Rectal smooth muscle tissue (tissue), 1 donor: ENCODE measurements around the gene STX1B.
"Not testable (repeated sequence)": the region's sequence is repeated elsewhere in the genome, so short reads cannot be mapped to it uniquely, and the experiment has no call there.

Experiments
- H3K27ac ChIP-seq: one replicate; pipeline ENCODE4 v1.7.0; 2013; ENCODE audit warnings: low read depth, low read length, inconsistent platforms
- H3K27me3 ChIP-seq: one replicate; pipeline ENCODE4 v1.7.0; 2013; ENCODE audit warnings: low read length; ENCODE audit not compliant: control insufficient read depth, insufficient read depth
- H3K36me3 ChIP-seq: one replicate; pipeline ENCODE4 v1.7.0; 2013; ENCODE audit warnings: low read length; ENCODE audit not compliant: control insufficient read depth, insufficient read depth
- H3K4me1 ChIP-seq: one replicate; pipeline ENCODE4 v1.7.0; 2013; ENCODE audit warnings: low read length; ENCODE audit not compliant: control insufficient read depth, insufficient read depth
- H3K4me3 ChIP-seq: one replicate; pipeline ENCODE4 v1.7.0; 2013; ENCODE audit warnings: low read length
- H3K9ac ChIP-seq: one replicate; pipeline ENCODE4 v1.7.0; 2013; ENCODE audit warnings: low read length

The STX1B gene

DNA sequence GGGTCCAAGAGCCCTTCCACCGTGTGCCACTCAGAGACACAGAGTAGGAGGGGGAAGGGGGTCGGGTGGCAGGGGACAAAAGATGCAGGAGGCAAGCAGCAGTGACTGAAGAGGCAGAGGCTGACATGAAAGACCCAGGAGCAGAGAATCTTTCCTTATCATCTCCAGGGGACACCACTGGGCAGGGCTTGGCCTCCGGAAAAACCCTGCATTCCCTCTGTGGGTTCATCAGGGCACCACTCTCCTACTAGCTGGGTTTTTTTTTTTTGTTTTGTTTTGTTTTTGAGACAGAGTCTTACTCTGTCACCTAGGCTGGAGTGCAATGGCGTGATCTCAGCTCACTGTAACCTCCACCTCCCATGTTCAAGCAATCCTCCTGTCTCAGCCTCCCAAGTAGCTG lies 20.8 kb upstream of the STX1B start:
- Histone ChIP-seq H3K27ac (no peak overlapping the region), H3K36me3 (no peaks in the 10 kb centered on the region), H3K27me3 (no peaks in the 10 kb centered on the region), H3K4me3 (no peak overlapping the region), H3K9ac (no peak overlapping the region), H3K4me1 (peaks cover 3% of the 10 kb centered on the region)

DNA sequence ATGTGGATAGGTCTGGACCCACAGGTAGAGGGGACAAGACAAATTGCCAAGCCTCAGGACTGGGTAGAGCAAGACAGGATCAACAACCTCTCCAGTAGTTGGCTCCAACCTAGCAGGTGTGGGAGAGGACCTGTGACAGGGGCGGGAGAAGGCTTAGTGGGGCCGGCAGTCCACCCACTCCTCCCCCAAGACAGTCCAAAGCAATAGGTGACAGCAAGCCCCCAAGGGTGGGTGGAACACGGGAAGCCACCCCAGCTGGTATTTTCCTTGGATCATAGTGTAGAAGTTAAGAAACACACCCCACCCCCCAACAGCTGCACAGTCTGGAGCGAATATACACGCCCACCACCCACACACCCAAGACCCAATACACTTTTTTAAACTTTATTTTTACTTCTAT lies 18.8 kb upstream of the STX1B start:
- Histone ChIP-seq H3K9ac (no peak overlapping the region), H3K4me1 (peaks cover under 1% of the 10 kb centered on the region), H3K4me3 (no peak overlapping the region), H3K36me3 (no peaks in the 10 kb centered on the region), H3K27me3 (no peaks in the 10 kb centered on the region), H3K27ac (no peak overlapping the region)

DNA sequence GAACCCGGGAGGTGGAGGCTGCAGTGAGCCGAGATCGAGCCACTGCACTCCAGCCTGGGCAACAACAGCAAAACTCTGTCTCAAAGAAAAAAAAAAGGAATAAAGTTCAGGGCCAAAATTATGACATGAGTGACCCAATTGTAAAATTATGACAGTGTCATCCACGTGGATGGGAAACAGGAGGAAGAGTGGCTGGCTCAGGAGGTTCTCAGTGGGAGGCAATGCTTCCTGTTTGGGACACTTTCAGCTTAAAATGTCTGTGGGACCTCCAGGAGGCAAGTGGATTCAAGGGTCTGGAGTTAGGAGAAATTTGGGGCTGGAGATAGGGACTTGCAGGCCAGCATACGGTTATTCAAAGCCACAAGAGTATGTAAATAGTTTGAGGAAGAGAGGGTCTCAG lies 14.9 kb upstream of the STX1B start:
- H3K27me3 ChIP-seq = no peaks in the 10 kb centered on the region
- H3K36me3 ChIP-seq = no peaks in the 10 kb centered on the region
- H3K27ac ChIP-seq = no peak overlapping the region
- H3K4me1 ChIP-seq = no peaks in the 10 kb centered on the region
- no peak overlapping the region for H3K9ac ChIP-seq
- no peak overlapping the region for H3K4me3 ChIP-seq

DNA sequence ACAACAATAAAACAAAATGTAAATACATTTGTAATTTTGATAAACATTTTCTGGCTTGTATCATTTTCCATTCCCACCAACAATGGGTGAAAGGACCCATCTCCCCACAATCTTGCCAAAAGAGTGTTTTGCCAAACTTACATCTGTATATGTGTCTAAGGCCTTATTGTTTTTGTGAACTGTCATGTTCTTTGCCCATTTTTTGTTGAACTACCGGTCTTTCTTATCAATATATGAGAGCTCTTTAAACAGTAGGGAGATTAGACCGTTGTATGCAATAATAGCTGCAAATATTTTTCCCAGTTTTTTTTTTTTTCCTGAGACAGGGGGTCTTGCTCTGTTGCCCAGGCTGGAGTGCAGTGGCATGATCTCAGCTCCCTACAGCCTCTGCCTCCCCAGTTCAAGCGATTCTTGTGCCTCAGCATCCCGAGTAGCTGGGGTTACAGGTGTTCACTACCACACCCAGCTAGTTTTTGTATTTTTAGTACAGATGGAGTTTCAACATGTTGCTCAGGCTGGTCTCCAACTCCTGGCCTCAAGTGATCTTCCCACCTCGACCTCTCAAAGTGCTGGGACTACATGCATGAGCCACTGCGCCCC lies 13.3 kb upstream of the STX1B start:
- Histone ChIP-seq H3K4me3 (no peak overlapping the region), H3K27me3 (no peaks in the 10 kb centered on the region), H3K9ac (no peak overlapping the region), H3K4me1 (no peaks in the 10 kb centered on the region), H3K36me3 (no peaks in the 10 kb centered on the region), H3K27ac (no peak overlapping the region)

DNA sequence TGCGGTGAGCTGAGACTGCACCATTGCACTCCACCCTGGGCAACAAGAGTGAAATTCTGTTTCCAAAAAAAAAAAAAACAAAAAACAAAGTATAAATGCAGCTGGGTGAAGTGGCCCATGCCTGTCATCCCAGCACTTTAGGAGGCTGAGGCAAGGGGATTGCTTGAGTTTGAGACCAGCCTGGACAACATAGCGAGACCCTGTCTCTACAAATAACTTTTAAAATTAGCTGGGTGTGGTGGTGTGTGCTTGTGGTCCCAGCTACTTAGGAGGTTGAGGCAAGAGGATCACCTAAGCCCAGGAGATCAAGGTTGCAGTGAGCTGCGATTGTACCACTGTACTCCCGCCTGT lies 12.8 kb upstream of the STX1B start:
- no peaks in the 10 kb centered on the region for H3K4me1 ChIP-seq
- no peaks in the 10 kb centered on the region for H3K27me3 ChIP-seq
- no peak overlapping the region for H3K9ac ChIP-seq
- H3K27ac ChIP-seq = no peak overlapping the region
- no peaks in the 10 kb centered on the region for H3K36me3 ChIP-seq
- H3K4me3 ChIP-seq = no peak overlapping the region

DNA sequence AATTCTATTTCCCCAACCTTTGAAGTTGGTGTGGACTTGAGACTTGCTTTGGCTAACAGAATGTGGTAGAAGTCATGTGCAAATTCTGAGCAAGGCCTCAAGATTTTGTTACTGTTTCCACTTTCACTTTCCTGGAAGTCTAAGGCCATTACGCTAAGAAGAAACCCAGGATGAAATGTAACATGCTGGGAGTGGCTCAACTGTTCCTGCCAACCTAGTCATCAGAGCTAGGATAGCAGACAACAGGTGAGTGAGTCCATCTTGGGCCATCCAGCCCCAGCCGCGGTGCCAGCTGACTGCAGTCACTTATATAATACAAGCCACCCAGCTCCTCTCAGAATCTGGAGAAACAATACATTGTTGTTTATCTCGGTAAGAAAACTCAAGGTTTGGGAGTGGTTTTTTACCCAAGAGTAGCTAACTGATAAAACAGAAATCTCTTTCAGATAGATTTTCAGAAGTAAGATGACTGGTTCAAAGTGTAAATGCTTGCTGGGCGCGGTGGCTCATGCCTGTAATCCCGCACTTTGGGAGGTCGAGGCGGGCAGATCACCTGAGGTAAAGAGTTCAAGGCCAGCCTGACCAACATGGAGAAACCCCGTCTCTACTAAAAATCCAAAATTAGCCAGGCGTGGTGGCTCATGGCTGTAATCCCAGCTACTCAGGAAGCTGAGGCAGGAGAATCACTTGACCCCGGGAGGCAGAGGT lies 12.3 kb upstream of the STX1B start:
- H3K27me3 ChIP-seq = no peaks in the 10 kb centered on the region
- H3K27ac ChIP-seq = no peak overlapping the region
- no peaks in the 10 kb centered on the region for H3K36me3 ChIP-seq
- H3K4me1 ChIP-seq = no peaks in the 10 kb centered on the region
- H3K9ac ChIP-seq = no peak overlapping the region
- H3K4me3 ChIP-seq = no peak overlapping the region

DNA sequence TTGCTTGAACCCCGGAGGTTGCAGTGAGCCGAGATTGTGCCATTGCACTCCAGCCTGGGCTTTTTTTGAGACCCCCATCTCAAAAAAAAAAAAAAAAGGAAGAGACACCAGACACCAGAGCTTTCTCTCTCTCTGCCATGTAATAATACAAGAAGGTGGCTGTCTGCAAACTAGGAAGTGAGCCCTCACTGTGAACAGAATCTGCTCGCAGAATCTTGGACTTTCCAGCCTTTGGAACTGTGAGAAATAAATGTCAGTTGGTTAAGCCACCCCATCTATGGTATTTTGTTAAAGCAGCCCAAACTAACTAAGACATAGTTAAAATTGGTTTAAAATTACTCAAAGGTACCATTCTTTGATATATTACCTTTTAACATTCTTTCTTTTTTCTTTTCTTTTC lies 10.1 kb upstream of the STX1B start:
- Histone ChIP-seq H3K4me1 (no peaks in the 10 kb centered on the region), H3K9ac (no peak overlapping the region), H3K4me3 (no peak overlapping the region), H3K27me3 (no peaks in the 10 kb centered on the region), H3K36me3 (no peaks in the 10 kb centered on the region), H3K27ac (no peak overlapping the region)

DNA sequence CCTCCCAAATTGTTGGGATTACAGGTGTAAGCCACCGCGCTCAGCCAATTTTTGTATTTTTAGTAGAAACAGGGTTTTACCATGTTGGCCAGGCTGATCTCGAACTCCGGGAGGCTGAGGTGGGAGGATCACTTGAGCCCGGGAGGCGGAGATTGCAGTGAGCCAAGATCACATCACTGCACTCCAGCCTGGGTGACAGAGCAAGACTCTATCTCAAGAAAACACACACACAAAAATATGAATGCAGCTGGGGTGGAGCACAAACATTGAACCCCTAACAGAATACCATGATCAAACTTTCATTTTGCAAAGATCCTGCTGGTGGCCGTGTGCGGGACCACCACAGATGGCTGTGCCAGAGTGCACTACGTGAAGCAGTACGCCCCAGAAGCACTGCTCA lies 7.3 kb upstream of the STX1B start:
- H3K4me3 ChIP-seq, H3K36me3 ChIP-seq, H3K9ac ChIP-seq, H3K4me1 ChIP-seq, H3K27ac ChIP-seq, H3K27me3 ChIP-seq: not testable (repeated sequence)

DNA sequence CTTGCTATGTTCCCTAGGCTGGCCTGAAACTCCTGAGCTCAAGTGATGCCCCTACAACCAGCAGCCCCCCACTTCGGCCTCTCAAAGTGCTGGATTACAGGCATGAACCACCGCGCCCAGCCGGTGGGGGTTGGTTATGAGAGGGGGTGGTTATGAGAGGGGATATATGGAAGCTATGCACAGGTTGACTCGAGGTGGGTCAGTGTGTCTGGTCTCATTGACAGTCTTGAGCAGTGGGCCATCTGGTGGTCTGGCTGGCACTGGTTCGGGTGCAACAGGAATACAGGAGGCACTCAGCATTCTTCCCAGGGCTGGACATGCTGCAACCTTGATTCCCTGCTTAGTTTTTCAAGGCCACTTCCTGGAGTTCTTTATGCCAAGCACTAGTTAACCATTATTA lies 5.6 kb upstream of the STX1B start:
- peaks cover 16% of the 10 kb centered on the region for H3K27me3 ChIP-seq
- H3K4me3 ChIP-seq = no peak overlapping the region
- H3K9ac ChIP-seq = no peak overlapping the region
- H3K36me3 ChIP-seq = no peaks in the 10 kb centered on the region
- no peak overlapping the region for H3K27ac ChIP-seq
- no peaks in the 10 kb centered on the region for H3K4me1 ChIP-seq

DNA sequence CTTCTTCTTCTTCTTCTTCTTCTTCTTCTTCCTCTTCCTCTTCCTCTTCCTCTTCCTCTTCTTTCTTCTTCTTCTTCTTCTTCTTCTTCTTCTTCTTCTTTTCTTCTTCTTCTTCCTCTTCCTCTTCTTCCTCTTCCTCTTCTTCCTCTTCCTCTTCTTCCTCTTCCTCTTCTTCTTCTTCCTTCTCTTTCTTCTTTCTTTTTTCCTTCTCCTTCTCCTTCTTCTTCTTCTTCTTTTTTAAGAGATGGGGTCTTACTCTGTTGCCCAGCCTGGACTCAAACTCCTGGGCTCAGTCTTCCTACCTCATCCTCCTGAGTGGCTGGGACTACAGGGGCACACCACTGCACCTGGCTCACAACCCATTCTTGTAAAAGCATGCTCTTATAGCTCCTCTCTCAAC lies 2.9 kb upstream of the STX1B start:
- H3K4me3 ChIP-seq, H3K36me3 ChIP-seq, H3K4me1 ChIP-seq, H3K27ac ChIP-seq, H3K9ac ChIP-seq: not testable (repeated sequence)
- H3K27me3 ChIP-seq = peaks cover 23% of the 10 kb centered on the region

DNA sequence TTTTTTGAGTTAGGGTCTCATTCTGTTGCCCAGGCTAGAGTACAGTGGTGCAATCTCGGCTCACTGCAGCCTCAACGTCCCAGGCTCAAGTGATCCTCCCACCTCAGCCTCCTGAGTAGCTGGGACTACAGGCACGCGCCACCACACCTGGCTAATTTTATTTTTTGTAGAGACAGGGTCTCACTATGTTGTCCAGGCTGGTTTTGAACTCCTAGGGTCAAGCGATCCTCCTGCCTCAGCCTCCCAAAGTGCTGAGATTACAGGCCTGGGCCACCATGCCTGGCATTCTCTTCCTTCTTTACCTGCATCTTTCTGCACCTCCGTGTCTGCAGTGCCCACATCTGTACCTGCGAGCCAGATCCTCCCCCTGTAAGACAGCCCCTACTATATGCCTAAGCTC lies 1.4 kb upstream of the STX1B start:
- not testable (repeated sequence) for H3K27ac ChIP-seq, H3K4me3 ChIP-seq, H3K9ac ChIP-seq, H3K36me3 ChIP-seq, H3K4me1 ChIP-seq
- H3K27me3 ChIP-seq = peaks cover 30% of the 10 kb centered on the region

DNA sequence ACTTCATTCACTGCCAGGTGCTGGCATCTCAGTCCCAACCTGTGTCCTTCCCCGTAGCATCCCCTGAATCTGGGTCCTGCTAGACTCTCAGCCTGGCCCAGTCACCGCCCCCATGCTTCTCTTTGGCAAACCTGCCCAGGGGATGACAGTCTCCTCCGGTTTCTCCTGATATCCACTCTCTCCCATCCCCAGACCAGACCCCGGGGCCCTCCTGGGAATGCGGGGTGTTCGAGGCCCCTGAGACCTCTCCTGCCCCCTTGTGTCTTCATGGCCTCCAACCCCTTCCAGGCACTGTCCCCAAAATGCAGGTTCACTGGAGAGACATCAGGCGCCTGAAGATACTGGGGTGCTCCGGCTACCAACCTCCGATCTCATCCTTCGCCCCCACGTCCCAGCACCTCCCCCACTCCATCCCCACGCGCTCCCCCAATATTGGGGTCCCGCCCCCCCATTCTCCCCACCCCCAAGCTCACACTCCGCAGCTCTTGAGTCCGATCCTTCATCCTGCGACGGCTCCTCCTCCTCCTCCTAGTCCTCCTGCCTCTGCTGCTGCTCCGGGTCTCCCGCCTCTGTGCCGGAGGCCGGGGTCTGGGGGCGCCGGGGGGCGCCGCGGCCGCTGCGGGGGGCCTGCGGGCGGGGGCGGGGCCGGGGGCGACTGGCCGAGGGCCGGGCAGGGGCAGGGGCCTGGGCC lies 399 bp downstream of the STX1B start:
- H3K9ac ChIP-seq = no peak overlapping the region
- peaks cover 30% of the 10 kb centered on the region for H3K27me3 ChIP-seq
- H3K36me3 ChIP-seq = no peaks in the 10 kb centered on the region
- H3K27ac ChIP-seq = no peak overlapping the region
- H3K4me3 ChIP-seq = no peak overlapping the region
- H3K4me1 ChIP-seq = no peaks in the 10 kb centered on the region

DNA sequence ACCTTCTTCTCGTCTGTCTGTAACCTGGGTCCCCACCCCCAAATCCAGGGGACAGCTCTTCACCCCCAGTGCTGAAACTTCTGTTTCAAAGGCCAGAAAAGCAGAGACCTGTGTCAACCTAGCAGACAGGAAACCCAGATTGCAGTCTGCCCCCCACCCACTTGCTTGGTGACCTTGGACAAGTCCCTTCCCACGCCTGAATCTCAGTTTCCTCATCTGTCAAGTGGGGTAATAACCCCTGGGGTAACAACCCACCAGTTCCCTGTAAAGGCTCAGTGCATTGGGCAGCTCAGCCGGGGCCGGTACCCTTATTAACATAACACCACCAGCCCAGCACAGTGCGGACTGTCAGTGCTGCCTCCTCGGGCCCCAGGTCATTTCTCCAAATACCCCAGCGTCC lies 1.3 kb downstream of the STX1B start:
- Histone ChIP-seq H3K9ac (no peak overlapping the region), H3K4me3 (no peak overlapping the region), H3K27me3 (peaks cover 27% of the 10 kb centered on the region), H3K4me1 (no peaks in the 10 kb centered on the region), H3K27ac (no peak overlapping the region), H3K36me3 (no peaks in the 10 kb centered on the region)
